Measurements from ENCODE around the gene AKT1S1.

Gene AKT1S1

GRCh38 chr19:49887037-49887664 lies 10.0 kb upstream of the AKT1S1 start:
- FAIRE-seq (no peak), DNase-seq (ENCODE audit: insufficient read length, low spot score) (no peak)

GRCh38 chr19:49884760-49885159 lies 7.6 kb upstream of the AKT1S1 start:
- no peak for DNase-seq (ENCODE audit: insufficient read length, low spot score)
- no peak for FAIRE-seq

GRCh38 chr19:49884109-49884508 lies 7.0 kb upstream of the AKT1S1 start:
- DNase-seq (ENCODE audit: insufficient read length, low spot score) (no peak), FAIRE-seq (no peak)

- FAIRE-seq (no peak), DNase-seq (ENCODE audit: insufficient read length, low spot score) (no peak)
These were observed 5.9 kb upstream of the AKT1S1 start for GRCh38 chr19:49883094-49883493.

GRCh38 chr19:49882643-49883042 lies 5.5 kb upstream of the AKT1S1 start:
- DNase-seq (ENCODE audit: insufficient read length, low spot score) (no peak), FAIRE-seq (no peak)

- FAIRE-seq (no peak), DNase-seq (ENCODE audit: insufficient read length, low spot score) (no peak)
These were observed 4.7 kb upstream of the AKT1S1 start for GRCh38 chr19:49881672-49882394.

GRCh38 chr19:49881186-49881585 lies 4.0 kb upstream of the AKT1S1 start:
- FAIRE-seq (no peak), DNase-seq (ENCODE audit: insufficient read length, low spot score) (no peak)

- DNase-seq (ENCODE audit: insufficient read length, low spot score), result no peak
- FAIRE-seq, result no peak
These were observed 3.2 kb upstream of the AKT1S1 start for GRCh38 chr19:49880162-49880869.

GRCh38 chr19:49879243-49879963 lies 2.2 kb upstream of the AKT1S1 start:
- no peak for DNase-seq (ENCODE audit: insufficient read length, low spot score)
- FAIRE-seq, result no peak

GRCh38 chr19:49878744-49879070 lies 1.6 kb upstream of the AKT1S1 start:
- no peak for FAIRE-seq
- no peak for DNase-seq (ENCODE audit: insufficient read length, low spot score)

GRCh38 chr19:49877879-49878743 lies 956 bp upstream of the AKT1S1 start:
- FAIRE-seq, result peak; percentile 82
- peak; percentile 96 for DNase-seq (ENCODE audit: insufficient read length, low spot score)

- peak; percentile 68 for DNase-seq (ENCODE audit: insufficient read length, low spot score)
These were observed 634 bp downstream of the AKT1S1 start for GRCh38 chr19:49876422-49877019.

GRCh38 chr19:49875857-49876421 lies 1.2 kb downstream of the AKT1S1 start:
- DNase-seq (ENCODE audit: insufficient read length, low spot score) (peak; percentile 74), FAIRE-seq (no peak)

More at GRCh38 chr19:49876422-49877019, 634 bp downstream of the AKT1S1 start:
- FAIRE-seq, result peak; percentile 96

- DNase-seq (ENCODE audit: insufficient read length, low spot score) (no peak), FAIRE-seq (no peak)
These were observed 2.0 kb downstream of the AKT1S1 start for GRCh38 chr19:49875177-49875576.

- DNase-seq (ENCODE audit: insufficient read length, low spot score) (no peak), FAIRE-seq (no peak)
These were observed 2.5 kb downstream of the AKT1S1 start for GRCh38 chr19:49874503-49875157.

GRCh38 chr19:49873834-49874233 lies 3.3 kb downstream of the AKT1S1 start:
- DNase-seq (ENCODE audit: insufficient read length, low spot score) (no peak), FAIRE-seq (no peak)

- FAIRE-seq (no peak), DNase-seq (ENCODE audit: insufficient read length, low spot score) (no peak)
These were observed 4.0 kb downstream of the AKT1S1 start for GRCh38 chr19:49873129-49873521.

GRCh38 chr19:49872245-49873128 lies 4.7 kb downstream of the AKT1S1 start:
- FAIRE-seq (no peak), DNase-seq (ENCODE audit: insufficient read length, low spot score) (no peak)

Measured in HTR-8/SVneo (cell line).